Mucosa of rectum (tissue), 2 donors: ENCODE results near the gene STOML1.

Experiments used
- H3K27ac ChIP-seq, 2 donors: one replicate each; pipeline ENCODE4 v1.7.0; 2013; ENCODE audit warnings: inconsistent platforms in 2 of 2, low read depth in 2 of 2, low read length in 2 of 2
- H3K27me3 ChIP-seq, 2 donors: one replicate each; pipeline ENCODE4 v1.7.0; 2013; ENCODE audit warnings: low read length in 2 of 2; ENCODE audit not compliant: control insufficient read depth in 2 of 2, insufficient read depth in 2 of 2
- H3K36me3 ChIP-seq, 2 donors: one replicate each; pipeline ENCODE4 v1.7.0; 2013; ENCODE audit warnings: low read length in 2 of 2; ENCODE audit not compliant: control insufficient read depth in 2 of 2, insufficient read depth in 2 of 2
- H3K4me1 ChIP-seq, 2 donors: one replicate each; pipeline ENCODE4 v1.7.0; 2013; ENCODE audit warnings: low read length in 2 of 2, mild to moderate bottlenecking in 1 of 2; ENCODE audit not compliant: control insufficient read depth in 2 of 2, insufficient read depth in 2 of 2
- H3K4me3 ChIP-seq, 2 donors: one replicate each; pipeline ENCODE4 v1.7.0; 2013; ENCODE audit warnings: low read length in 2 of 2
- H3K9ac ChIP-seq, 2 donors: one replicate each; pipeline ENCODE4 v1.7.0; 2013; ENCODE audit warnings: low read length in 2 of 2, low read depth in 1 of 2, mild to moderate bottlenecking in 1 of 2
- H3K9me3 ChIP-seq, 2 donors: one replicate each; pipeline ENCODE4 v1.7.0; 2013; ENCODE audit warnings: low read length in 2 of 2; ENCODE audit not compliant: control insufficient read depth in 2 of 2
- donor health status: healthy.
- donor health status: Normal muscosa, but diverticular disease.

STOML1 gene

DNA sequence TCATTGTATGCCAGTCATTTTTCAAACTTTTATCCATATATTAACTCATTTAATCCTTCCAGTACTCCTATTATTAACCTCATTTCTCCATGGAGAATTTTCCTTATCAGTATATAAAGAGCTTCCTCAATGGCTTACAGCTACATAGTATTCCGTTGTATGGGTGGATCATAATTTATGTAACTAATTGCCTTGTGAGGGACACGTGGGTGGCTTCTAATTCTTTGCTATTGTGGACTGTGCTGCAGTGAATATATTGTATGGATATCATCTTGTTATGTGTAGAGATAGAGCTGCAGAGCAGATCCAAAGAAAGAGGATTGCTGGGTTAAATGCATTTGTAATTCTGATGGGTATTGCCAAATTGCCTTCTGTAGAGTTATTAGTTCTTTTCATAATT is 27.6 kb upstream of the STOML1 start:
- H3K4me3 ChIP-seq: no peak overlapping the region
- peaks cover 21 to 23% of the 10 kb centered on the region in 2 donors for H3K36me3 ChIP-seq
- no peak overlapping the region for H3K9ac ChIP-seq
- H3K9me3 ChIP-seq: no peaks in the 10 kb centered on the region
- H3K27me3 ChIP-seq: no peaks in the 10 kb centered on the region
- H3K4me1 ChIP-seq: no peaks in the 10 kb centered on the region
- H3K27ac ChIP-seq: no peak overlapping the region

GRCh38 chr15:74013374-74013894 is 21.3 kb upstream of the STOML1 start:
- no peak overlapping the region for H3K4me3 ChIP-seq
- no peaks in the 10 kb centered on the region for H3K9me3 ChIP-seq
- H3K9ac ChIP-seq: no peak overlapping the region
- H3K27me3 ChIP-seq: no peaks in the 10 kb centered on the region
- H3K4me1 ChIP-seq: peaks cover 12% of the 10 kb centered on the region in 2 donors
- H3K36me3 ChIP-seq: peaks cover 0 to 7% of the 10 kb centered on the region in 2 donors
- no peak overlapping the region for H3K27ac ChIP-seq

DNA sequence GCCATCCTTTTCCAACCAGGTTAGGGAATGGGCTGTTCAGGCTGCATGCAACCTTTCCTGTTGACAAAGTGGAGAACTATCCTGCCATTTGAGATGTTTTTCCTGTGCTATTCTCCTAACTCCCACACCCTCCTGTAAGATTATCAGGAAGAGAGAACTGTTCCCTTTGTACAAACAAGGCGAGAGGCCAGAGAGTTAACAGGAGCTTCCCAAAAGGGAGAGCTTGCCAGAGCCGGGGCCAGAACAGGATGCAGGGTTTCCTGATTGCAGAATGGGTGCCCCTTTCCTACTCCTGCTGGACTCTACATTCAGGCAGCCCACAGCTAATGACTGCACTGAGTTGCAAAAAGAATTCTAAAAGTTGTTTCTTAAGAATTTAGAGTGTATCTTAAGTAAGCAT is 19.5 kb upstream of the STOML1 start:
- Histone ChIP-seq H3K36me3 (peaks cover 0 to 5% of the 10 kb centered on the region in 2 donors), H3K27ac (peak overlapping the region; percentile 38 to 56), H3K27me3 (no peaks in the 10 kb centered on the region), H3K9me3 (no peaks in the 10 kb centered on the region), H3K4me1 (peaks cover 19 to 25% of the 10 kb centered on the region in 2 donors), H3K9ac (no peak overlapping the region), H3K4me3 (peak overlapping the region in 1 of 2 donors; percentile 21)

- H3K9me3 ChIP-seq: no peaks in the 10 kb centered on the region
- no peak overlapping the region for H3K9ac ChIP-seq
- peak overlapping the region; percentile 38 to 56 for H3K27ac ChIP-seq
- peaks cover 0 to 5% of the 10 kb centered on the region in 2 donors for H3K36me3 ChIP-seq
- H3K4me1 ChIP-seq: peaks cover 19 to 25% of the 10 kb centered on the region in 2 donors
- peak overlapping the region in 1 of 2 donors; percentile 21 for H3K4me3 ChIP-seq
- H3K27me3 ChIP-seq: no peaks in the 10 kb centered on the region
These were observed 18.9 kb upstream of the STOML1 start for GRCh38 chr15:74010929-74011540.

DNA sequence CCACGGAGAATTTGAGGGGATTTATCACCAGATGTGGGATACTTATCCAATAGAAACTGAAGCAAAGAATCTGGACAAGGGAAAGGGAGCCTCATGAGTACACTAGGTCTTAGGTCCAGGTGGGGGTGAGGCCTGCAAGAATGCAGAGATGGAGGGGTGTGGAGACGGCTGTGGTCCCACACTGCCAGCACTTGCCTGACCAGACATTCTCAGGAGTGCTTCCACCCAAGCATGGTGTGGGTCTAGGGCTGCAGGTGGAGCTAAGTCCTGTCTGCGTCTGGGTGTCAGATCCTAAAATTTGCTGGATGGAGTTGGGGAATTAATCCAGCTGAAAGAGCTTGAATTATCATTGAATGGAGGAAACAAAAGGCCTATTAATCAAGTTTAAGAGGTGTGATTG is 16.8 kb upstream of the STOML1 start:
- no peak overlapping the region for H3K27ac ChIP-seq

DNA sequence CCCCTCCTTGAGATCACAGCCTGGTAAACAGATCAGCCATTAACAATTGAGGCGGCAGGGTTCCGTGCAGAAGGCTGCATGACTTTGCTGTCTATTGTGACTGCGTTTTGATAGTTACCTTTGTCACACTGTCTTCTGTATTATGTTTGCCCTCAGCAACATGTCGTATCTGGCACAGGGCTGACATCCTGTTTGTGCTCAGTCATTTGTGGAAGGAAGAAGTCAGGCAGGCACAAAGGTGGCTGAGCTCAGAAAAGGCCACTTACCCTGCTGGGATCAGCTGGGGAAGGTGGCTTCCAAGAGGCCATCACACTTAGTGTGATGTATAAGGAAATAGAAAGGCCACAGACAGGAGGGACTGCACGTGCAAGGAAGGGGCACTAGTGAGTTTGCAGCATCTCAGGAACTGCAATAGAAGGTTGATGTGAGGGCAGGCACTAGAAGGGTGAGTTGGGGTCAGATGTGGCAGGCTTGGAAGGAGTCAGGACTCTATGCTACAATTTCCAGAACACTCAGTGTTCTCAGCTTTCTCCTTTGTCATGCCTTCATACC is 15.8 kb upstream of the STOML1 start:
- Histone ChIP-seq H3K9me3 (no peaks in the 10 kb centered on the region), H3K9ac (no peak overlapping the region), H3K27me3 (no peaks in the 10 kb centered on the region), H3K27ac (peak overlapping the region in 1 of 2 donors; percentile 60), H3K4me1 (peaks cover 19 to 25% of the 10 kb centered on the region in 2 donors), H3K36me3 (peaks cover 0 to 9% of the 10 kb centered on the region in 2 donors), H3K4me3 (peak overlapping the region in 1 of 2 donors; percentile 10)

More for the DNA sequence above, 16.8 kb upstream of the STOML1 start:
- Histone ChIP-seq H3K4me3 (no peak overlapping the region), H3K4me1 (peaks cover 19 to 25% of the 10 kb centered on the region in 2 donors), H3K9me3 (no peaks in the 10 kb centered on the region), H3K9ac (no peak overlapping the region), H3K36me3 (peaks cover 0 to 5% of the 10 kb centered on the region in 2 donors), H3K27me3 (no peaks in the 10 kb centered on the region)

DNA sequence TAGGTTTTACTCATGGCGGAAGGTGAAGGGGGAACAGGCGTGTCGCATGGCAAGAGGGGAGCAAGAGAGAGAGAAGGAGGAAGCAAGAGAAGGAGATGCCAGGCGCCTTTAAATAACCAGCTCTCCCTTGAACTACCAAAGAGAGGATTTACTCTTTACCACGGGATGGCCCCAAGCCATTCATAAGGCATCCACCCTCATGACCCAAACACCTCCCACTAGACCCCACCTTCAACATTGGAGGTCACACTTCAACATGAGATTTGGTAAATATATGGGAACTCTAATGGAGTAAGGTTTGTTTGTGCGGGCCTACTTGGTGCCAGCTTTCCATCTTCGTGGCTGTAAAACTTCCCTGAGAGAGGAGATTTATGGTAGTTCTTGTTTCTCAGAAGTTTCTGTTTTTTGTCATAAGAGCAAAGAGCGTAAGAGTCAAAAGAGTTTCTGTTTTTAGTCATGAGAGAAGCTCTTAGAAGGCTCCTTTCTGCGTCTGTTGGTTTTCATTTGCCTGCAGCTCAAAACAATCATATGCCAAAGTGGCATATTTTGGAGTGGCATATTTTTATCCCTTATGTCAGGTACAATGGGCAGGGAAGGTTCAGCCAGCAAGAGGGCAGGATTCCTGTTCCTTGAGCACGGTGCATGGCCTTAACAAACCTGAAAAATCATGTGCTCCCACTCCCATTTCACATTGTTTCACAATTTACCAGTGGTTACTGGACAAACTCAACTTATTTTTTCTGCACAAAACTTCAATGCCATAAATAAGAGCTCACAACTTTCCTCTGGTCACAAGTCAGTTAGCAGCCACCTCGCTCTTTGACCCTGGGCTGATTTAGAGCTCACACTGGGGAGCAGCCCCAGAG is 14.9 kb upstream of the STOML1 start:
- Histone ChIP-seq H3K27ac (peak overlapping the region; percentile 32 to 60), H3K9ac (no peak overlapping the region), H3K4me3 (peak overlapping the region in 1 of 2 donors; percentile 10), H3K36me3 (peaks cover 0 to 9% of the 10 kb centered on the region in 2 donors), H3K27me3 (no peaks in the 10 kb centered on the region), H3K9me3 (no peaks in the 10 kb centered on the region), H3K4me1 (peaks cover 19 to 25% of the 10 kb centered on the region in 2 donors)

- H3K27ac ChIP-seq: peak overlapping the region in 1 of 2 donors; percentile 23
- H3K36me3 ChIP-seq: peaks cover 12 to 24% of the 10 kb centered on the region in 2 donors
- H3K4me1 ChIP-seq: peaks cover 6 to 15% of the 10 kb centered on the region in 2 donors
- H3K9ac ChIP-seq: no peak overlapping the region
- H3K4me3 ChIP-seq: peak overlapping the region in 1 of 2 donors; percentile 88
- H3K27me3 ChIP-seq: no peaks in the 10 kb centered on the region
- H3K9me3 ChIP-seq: no peaks in the 10 kb centered on the region
These were observed 5.9 kb upstream of the STOML1 start for GRCh38 chr15:73997986-73998385.

GRCh38 chr15:73996939-73997338 is 4.8 kb upstream of the STOML1 start:
- H3K27me3 ChIP-seq: no peaks in the 10 kb centered on the region
- H3K9ac ChIP-seq: peak overlapping the region in 1 of 2 donors; percentile 49
- H3K4me1 ChIP-seq: peaks cover 11 to 21% of the 10 kb centered on the region in 2 donors
- peak overlapping the region; percentile 5 to 43 for H3K27ac ChIP-seq
- H3K9me3 ChIP-seq: no peaks in the 10 kb centered on the region
- H3K4me3 ChIP-seq: peak overlapping the region; percentile 36 to 88
- H3K36me3 ChIP-seq: peaks cover 12 to 24% of the 10 kb centered on the region in 2 donors
